Effector memory CD4-positive, alpha-beta T cell (primary cell): ENCODE data around the gene CD81.
"Not testable (repeated sequence)": the region's sequence is repeated elsewhere in the genome, so short reads cannot be mapped to it uniquely, and the experiment has no call there.

ENCODE experiments used
- DNase-seq, 3 donors: peaks; one replicate each; pipeline ENCODE4 v3.0.0-alpha.2; 2020
- H3K27ac ChIP-seq: 2 replicates; pipeline ENCODE4 v1.7.0; 2013; ENCODE audit warnings: mild to moderate bottlenecking, low read length, moderate library complexity; ENCODE audit not compliant: insufficient read depth, poor library complexity, severe bottlenecking
- H3K27me3 ChIP-seq: replicated peaks from 2 replicates; pipeline ENCODE4 v1.7.0; 2013; ENCODE audit warnings: mild to moderate bottlenecking, low read length; ENCODE audit not compliant: insufficient read depth, control insufficient read depth, poor library complexity, severe bottlenecking
- H3K36me3 ChIP-seq: 2 replicates; pipeline ENCODE4 v1.7.0; 2013; ENCODE audit warnings: mild to moderate bottlenecking, low read length, moderate library complexity; ENCODE audit not compliant: control insufficient read depth, insufficient read depth
- H3K4me1 ChIP-seq: 2 replicates; pipeline ENCODE4 v1.7.0; 2013; ENCODE audit warnings: low read length, mild to moderate bottlenecking; ENCODE audit not compliant: control insufficient read depth, insufficient read depth, poor library complexity, severe bottlenecking
- H3K4me3 ChIP-seq: 2 replicates; pipeline ENCODE4 v1.7.0; 2013; ENCODE audit warnings: low read length, low read depth, mild to moderate bottlenecking; ENCODE audit not compliant: insufficient read depth, poor library complexity, severe bottlenecking
- H3K9me3 ChIP-seq: 2 replicates; pipeline ENCODE4 v1.7.0; 2013; ENCODE audit warnings: mild to moderate bottlenecking, low read length, moderate library complexity; ENCODE audit not compliant: control insufficient read depth
- total RNA-seq, 3 donors: gene quantifications; one replicate each; lab custom pipeline; 2026; lab: John Stamatoyannopoulos, UW

The CD81 gene, protein sequence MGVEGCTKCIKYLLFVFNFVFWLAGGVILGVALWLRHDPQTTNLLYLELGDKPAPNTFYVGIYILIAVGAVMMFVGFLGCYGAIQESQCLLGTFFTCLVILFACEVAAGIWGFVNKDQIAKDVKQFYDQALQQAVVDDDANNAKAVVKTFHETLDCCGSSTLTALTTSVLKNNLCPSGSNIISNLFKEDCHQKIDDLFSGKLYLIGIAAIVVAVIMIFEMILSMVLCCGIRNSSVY
- total RNA-seq, result 166 to 226 (median 193) reads per million in 3 donors

DNA sequence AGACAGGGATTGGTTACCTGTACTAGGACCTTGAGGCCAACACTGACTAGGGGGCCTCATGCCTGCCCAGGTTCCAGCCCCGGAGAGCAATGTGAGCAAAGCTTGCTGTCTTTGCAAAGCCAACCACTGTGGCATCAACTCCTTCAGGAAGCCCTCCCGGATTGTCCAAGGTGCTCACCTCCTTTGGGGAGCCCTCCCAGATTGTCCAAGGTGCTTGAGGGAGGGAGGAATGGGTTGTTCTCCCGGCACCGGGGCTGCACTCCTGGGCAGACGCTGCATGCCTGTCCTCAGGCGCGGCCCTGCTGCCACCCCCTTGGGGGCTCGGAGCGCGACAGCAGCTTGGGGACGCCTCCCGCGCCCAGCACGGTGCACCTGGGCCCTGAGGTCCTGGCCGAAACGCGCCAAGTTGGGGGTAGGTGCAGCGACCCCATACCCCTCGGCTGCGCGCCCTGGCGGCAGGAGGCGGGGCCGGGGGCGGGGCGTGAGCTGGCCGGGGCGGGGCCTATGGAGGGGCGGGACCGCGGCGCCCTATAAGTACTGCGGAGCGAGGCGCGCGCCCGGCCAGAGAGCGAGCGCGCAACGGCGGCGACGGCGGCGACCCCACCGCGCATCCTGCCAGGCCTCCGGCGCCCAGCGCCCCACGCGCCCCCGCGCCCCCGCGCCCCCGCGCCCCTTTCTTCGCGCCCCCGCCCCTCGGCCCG, at the start of gene CD81:
Gene CD81 (plus strand): TSS at position 560 of the 701 bp plus-strand sequence. CDS start 240 bp downstream, outside the sequence.
- peak; percentile 51 to 57 (median 53) for DNase-seq
- Histone ChIP-seq H3K36me3 (no peaks in the 10 kb centered on the region), H3K27ac (peak within 1 kb of the TSS; percentile 54), H3K27me3 (no peaks in the 10 kb centered on the region), H3K4me3 (peak within 1 kb of the TSS; percentile 98), H3K4me1 (peaks cover 22% of the 10 kb centered on the region), H3K9me3 (no peaks in the 10 kb centered on the region)

DNA sequence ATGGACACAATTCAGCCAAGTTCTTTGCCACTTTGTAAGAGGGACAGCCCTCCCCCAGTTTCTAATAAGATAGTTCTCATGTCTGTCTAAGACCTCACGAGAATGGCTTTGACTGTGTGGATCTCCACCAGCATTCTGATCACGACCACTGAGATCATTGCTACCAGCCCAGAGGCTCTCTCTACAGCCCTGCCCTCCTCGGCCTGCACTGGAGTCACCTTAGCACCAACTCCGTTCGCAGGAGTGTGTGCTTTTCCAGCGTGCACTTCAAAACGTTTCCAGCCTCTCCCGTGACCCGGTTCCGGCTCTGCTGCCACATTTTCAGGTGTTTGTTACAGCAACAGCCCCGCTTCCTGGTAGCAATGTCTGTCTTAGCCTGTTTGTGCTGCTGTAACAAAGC, 49.1 kb upstream of the CD81 start:
- DNase-seq, result no peak
- H3K4me1 ChIP-seq, result no peaks in the 10 kb centered on the region
- H3K27me3 ChIP-seq, result no peaks in the 10 kb centered on the region
- no peak overlapping the region for H3K4me3 ChIP-seq
- H3K27ac ChIP-seq, result no peak overlapping the region
- H3K9me3 ChIP-seq, result no peaks in the 10 kb centered on the region
- no peaks in the 10 kb centered on the region for H3K36me3 ChIP-seq

DNA sequence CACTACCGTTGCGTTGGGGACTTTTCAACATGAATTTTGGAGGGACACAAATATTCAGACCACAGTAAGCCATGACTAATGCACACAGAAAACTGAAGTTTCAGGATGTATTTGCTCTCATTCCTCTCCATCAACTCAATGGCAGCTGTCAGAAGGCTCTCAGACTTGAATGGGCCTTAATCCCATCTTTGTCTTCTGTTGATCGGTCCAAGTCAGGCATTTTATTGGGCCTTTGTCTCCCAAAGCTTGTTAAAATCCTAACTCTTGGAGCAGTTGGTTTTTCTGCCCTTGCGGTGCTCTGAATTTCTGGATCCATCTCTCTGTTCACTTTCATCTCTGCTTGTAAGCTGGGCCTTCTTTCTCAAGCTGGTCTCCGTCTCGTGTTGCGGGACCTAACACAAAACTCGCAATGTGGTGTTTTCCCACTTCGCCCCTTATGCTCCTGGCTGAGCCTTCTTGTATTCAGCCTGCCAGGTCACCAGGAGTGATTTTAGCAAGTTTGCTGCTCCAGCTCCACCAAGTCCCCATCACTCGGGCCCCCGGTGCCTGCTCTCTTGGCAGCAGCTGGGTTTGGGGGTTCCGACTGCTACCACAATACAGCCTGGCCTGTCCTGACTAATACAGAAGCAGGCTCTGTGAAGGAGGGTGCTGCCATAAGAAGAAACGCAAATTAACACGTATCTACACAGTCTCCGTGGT, 48.3 kb upstream of the CD81 start:
- DNase-seq, result no peak
- Histone ChIP-seq H3K27ac (no peak overlapping the region), H3K9me3 (no peaks in the 10 kb centered on the region), H3K36me3 (no peaks in the 10 kb centered on the region), H3K4me3 (no peak overlapping the region), H3K27me3 (no peaks in the 10 kb centered on the region), H3K4me1 (no peaks in the 10 kb centered on the region)

DNA sequence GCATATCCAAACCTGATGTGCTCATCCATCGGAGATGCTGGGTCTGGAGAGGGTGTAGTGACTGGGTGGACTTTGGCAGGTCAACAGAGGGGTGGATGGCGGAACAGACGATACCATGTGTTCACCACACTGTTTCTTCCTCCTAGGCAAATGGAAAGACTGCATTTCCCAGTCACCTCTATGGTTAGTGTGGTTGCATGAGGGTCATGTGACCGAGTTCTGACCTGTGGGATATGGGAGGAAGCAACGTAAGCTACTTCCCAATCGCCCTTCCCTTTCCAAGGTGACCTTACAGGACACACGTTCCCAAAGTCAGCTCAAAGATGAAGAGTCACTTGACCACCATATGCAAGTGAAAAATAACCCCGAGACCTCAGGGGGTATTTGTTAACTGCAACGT, 47.6 kb upstream of the CD81 start:
- Histone ChIP-seq H3K27ac (no peak overlapping the region), H3K9me3 (no peaks in the 10 kb centered on the region), H3K36me3 (no peaks in the 10 kb centered on the region), H3K27me3 (no peaks in the 10 kb centered on the region), H3K4me3 (no peak overlapping the region), H3K4me1 (no peaks in the 10 kb centered on the region)
- no peak for DNase-seq

DNA sequence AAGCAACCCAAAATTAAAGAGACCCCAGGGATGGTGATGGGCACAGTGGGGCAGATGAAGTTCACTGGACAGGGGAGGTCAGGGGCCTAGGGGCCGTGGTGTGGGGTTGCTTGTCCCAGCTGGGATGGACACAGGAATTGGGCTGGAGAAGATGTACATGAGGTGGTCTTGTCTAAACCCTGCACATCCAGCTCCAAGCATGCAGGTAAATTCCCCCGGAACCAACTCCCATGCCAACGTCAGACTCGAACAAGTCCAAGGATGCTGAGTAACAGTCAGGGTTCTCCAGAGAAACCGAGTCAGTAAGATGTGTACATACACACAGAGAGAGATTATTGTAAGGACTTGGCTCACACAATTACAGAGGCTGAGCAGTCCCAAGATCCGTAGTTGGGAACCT, 46.4 kb upstream of the CD81 start:
- Histone ChIP-seq H3K9me3 (no peaks in the 10 kb centered on the region), H3K4me1 (no peaks in the 10 kb centered on the region), H3K27ac (no peak overlapping the region), H3K4me3 (no peak overlapping the region), H3K27me3 (no peaks in the 10 kb centered on the region), H3K36me3 (no peaks in the 10 kb centered on the region)
- no peak for DNase-seq

DNA sequence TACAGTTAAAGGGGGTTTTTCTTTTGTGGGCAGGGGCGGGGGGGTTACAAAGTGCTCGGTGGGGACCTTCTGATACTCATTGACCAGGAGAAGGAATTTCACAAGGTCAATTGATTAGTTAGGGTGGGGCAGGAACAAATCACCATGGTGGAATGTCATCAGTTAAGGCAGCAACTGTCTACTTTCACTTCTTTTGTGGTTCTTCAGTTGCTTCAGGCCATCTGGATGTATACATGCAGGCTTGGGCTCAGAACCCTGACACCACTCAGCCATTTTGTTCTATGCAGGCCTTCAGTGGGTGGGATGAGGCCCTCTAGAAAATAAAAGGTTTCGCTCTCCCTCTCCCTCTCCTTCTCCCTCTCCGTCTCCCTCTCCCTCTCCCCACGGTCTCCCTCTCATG, 45.7 kb upstream of the CD81 start:
- Histone ChIP-seq H3K27ac (no peak overlapping the region), H3K27me3 (no peaks in the 10 kb centered on the region)
- DNase-seq, result no peak

DNA sequence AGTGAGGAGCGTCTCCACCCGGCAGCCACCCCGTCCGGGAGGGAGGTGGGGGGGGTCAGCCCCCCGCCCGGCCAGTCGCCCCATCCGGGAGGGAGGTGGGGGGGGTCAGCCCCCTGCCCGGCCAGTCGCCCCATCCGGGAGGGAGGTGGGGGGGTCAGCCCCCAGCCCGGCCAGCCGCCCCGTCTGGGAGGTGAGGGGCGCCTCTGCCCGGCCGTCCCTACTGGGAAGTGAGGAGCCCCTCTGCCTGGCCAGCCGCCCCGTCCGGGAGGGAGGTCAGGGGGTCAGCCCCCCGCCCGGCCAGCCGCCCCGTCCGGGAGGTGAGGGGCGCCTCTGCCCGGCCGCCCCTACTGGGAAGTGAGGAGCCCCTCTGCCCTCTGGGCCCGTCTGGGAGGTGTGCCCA, 44.5 kb upstream of the CD81 start:
- not testable (repeated sequence) for H3K27ac ChIP-seq, DNase-seq, H3K36me3 ChIP-seq, H3K4me3 ChIP-seq, H3K4me1 ChIP-seq, H3K27me3 ChIP-seq, H3K9me3 ChIP-seq

More for the DNA sequence above, 45.7 kb upstream of the CD81 start:
- no peak overlapping the region for H3K4me3 ChIP-seq
- H3K4me1 ChIP-seq, result no peaks in the 10 kb centered on the region
- H3K36me3 ChIP-seq, result no peaks in the 10 kb centered on the region
- no peaks in the 10 kb centered on the region for H3K9me3 ChIP-seq

DNA sequence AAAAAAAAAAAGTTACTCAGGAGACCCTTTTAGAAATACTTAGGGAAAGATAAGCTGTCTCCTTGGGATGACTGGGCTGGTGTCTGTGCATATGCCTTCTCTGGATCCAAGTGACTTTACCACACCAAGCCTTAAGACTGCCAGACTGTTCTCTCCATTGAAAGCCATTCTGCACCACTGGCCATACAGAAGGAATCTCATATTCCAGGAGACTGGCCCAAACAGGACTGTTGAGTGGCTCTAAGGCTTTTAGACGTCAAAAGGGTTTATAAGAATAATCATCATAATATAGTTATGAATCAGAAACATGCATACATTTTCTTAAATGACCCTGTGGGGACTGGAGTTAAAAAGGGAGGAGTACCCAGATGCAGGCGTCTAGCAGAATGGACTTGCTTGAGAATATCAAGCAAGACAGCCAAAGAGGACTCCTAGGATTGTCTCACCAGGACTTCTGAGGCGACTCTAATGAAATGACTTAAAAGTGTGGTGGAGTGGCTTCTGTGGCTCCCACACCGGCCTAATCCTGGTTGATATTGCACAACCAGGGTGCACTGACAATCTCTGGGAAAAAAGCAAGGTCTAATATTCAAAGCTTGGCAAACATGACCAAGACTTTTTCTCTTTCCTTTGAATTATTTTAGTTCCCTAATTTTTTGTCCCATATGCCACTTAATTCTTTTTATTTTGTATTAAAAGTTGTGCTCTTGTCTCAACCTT, 43.5 kb upstream of the CD81 start:
- not testable (repeated sequence) for H3K27me3 ChIP-seq, H3K36me3 ChIP-seq, H3K4me3 ChIP-seq

DNA sequence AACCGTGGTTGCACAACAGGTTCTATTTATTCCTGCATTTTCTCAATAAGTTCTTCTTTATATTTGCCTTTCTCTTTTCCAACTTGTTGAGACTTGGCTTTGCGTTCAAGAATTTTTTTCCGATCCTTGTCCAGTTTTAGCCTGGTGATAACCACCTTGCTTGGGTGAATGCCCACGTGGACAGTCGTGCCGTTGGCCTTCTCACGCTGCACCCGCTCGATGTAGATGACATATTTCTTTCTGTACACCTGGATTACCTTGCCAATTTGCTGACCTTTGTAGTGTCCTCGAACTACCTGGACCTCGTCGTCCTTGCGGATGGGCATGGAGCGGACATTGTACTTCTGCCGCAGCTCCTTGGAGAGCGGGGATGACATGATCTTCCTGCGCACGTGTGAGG, 41.8 kb upstream of the CD81 start:
- not testable (repeated sequence) for H3K27me3 ChIP-seq, H3K9me3 ChIP-seq, DNase-seq, H3K4me3 ChIP-seq, H3K4me1 ChIP-seq, H3K27ac ChIP-seq, H3K36me3 ChIP-seq

More for the DNA sequence above, 43.5 kb upstream of the CD81 start:
- H3K27ac ChIP-seq, DNase-seq, H3K4me1 ChIP-seq, H3K9me3 ChIP-seq: not testable (repeated sequence)
